Smooth muscle cell (in vitro differentiated cells): Measurements from ENCODE around the gene CPD. TPM values are rescaled to one million over a fixed set of nuclear protein-coding genes. Genes with fewer than 3 reads are reported as not detected.

Experiments
- DNase-seq: peaks from one replicate; lab custom pipeline; 2025; ENCODE audit not compliant: unreplicated experiment; lab: John Stamatoyannopoulos, UW
- H2AFZ ChIP-seq: fragments of 200-600 bp; sonication (generic); 2 replicates; pipeline ENCODE4 v1.6.0; 2016; ENCODE audit warnings: antibody characterized with exemption, low read depth, mild to moderate bottlenecking
- H3F3A ChIP-seq: fragments of 200-600 bp; sonication (generic); 2 replicates; pipeline ENCODE4 v1.6.0; 2017; ENCODE audit warnings: antibody characterized with exemption, low read depth
- H3K27ac ChIP-seq: fragments of 200-600 bp; sonication (generic); 2 replicates; pipeline ENCODE4 v1.5.1; 2016; ENCODE audit warnings: low read depth, mild to moderate bottlenecking
- H3K27me3 ChIP-seq: fragments of 200-600 bp; sonication (generic); 2 replicates; pipeline ENCODE4 v1.6.1; 2016; ENCODE audit warnings: low read depth, mild to moderate bottlenecking
- H3K36me3 ChIP-seq: fragments of 200-600 bp; sonication (generic); 2 replicates; pipeline ENCODE4 v1.5.1; 2016; ENCODE audit warnings: low read depth
- H3K4me1 ChIP-seq: fragments of 200-600 bp; sonication (generic); 2 replicates; pipeline ENCODE4 v1.5.1; 2016; ENCODE audit warnings: low read depth
- H3K4me2 ChIP-seq: fragments of 200-600 bp; sonication (generic); 2 replicates; pipeline ENCODE4 v1.6.0; 2016; ENCODE audit warnings: mild to moderate bottlenecking
- H3K4me3 ChIP-seq: fragments of 200-600 bp; sonication (generic); 2 replicates; pipeline ENCODE4 v1.5.1; 2016; ENCODE audit warnings: mild to moderate bottlenecking
- H3K79me2 ChIP-seq: fragments of 200-600 bp; sonication (generic); 2 replicates; pipeline ENCODE4 v1.6.0; 2016; ENCODE audit warnings: low read depth, mild to moderate bottlenecking
- H3K9ac ChIP-seq: fragments of 200-600 bp; sonication (generic); 2 replicates; pipeline ENCODE4 v1.6.0; 2016; ENCODE audit warnings: low read depth
- H3K9me3 ChIP-seq: fragments of 200-600 bp; sonication (generic); replicated peaks from 2 replicates; pipeline ENCODE4 v1.5.1; 2016; ENCODE audit warnings: low read depth
- H4K20me1 ChIP-seq: fragments of 200-600 bp; sonication (generic); 2 replicates; pipeline ENCODE4 v1.6.0; 2016; ENCODE audit warnings: low read depth
- CTCF ChIP-seq: fragments of 200-600 bp; sonication (generic); IDR thresholded peaks from 2 replicates; pipeline ENCODE4 v1.5.1; 2017; ENCODE audit warnings: borderline replicate concordance, mild to moderate bottlenecking, antibody characterized with exemption; ENCODE audit not compliant: insufficient read depth, poor library complexity, severe bottlenecking
- WGBS: methylation state at CpG from one replicate; pipeline ENCODE4 v1.1.7; 2016; ENCODE audit warnings: low lambda C conversion rate; 5-methylcytosine and 5-hydroxymethylcytosine counted together
- polyA plus RNA-seq: library from polyadenylated mRNA; unstranded; fragments of >200 nt; fragmentation: Nextera tagmentation; extraction: Ambion mirVana; gene quantifications from 2 replicates; pipeline ENCODE4 v1.2.1, GENCODE V29; 2016
- total RNA-seq: library from RNA; depleted of rRNA; stranded (reverse); fragments of >200 nt; gene quantifications from 2 replicates; pipeline ENCODE4 v1.2.3, GENCODE V29; 2014

CPD gene
- total and polyA plus RNA-seq, 2 experiments from 2014 or later: 16.8 to 68.5 TPM

GRCh38 chr17:30377574-30378240, 1.0 kb upstream of the CPD start:
- Histone ChIP-seq H3K27me3 (no peaks in the 10 kb centered on the region), H4K20me1 (peaks cover 28% of the 10 kb centered on the region), H3K4me2 (peak overlapping the region; percentile 89), H3F3A (peaks cover 9% of the 10 kb centered on the region), H3K9me3 (no peaks in the 10 kb centered on the region), H3K9ac (no peak overlapping the region), H3K27ac (no peak overlapping the region), H3K4me3 (peak overlapping the region; percentile 95), H2AFZ (peak overlapping the region; percentile 99), H3K79me2 (peaks cover 30% of the 10 kb centered on the region), H3K4me1 (peaks cover 41% of the 10 kb centered on the region), H3K36me3 (no peaks in the 10 kb centered on the region)
- TF ChIP-seq CTCF: no peak
- WGBS: 72% methylated on average over 11 of the region's 11 CpGs
- no peak for DNase-seq

DNA sequence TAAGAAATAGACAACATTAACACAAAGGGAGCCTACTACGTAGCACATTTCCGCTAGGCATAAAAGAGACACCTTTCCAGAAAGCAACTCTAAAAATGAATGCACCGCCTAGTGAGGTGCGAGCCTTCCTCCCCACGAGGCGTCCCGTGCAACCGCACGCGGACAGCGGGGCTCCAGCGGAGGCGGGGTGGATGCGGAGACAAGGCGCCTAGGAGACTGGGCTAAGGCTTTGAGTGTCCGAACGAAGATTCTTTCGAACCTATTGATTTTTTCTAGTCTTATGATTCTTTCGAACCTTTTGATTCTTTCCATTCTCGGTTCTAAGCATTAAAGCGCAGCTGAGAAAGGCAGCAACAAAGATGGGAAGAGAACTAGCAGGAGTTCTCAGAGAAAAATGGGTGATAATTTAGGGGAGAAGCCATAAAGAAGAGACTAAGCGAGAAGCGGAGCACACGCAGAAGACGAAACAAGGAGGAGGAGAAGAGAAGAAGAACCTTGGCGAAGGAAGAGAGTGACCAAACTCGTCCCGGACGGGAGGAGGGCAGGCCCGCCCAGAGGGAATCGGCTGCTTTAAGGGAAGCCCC, 394 bp upstream of the CPD start:
- no peak for DNase-seq
- peaks cover 36% of the 10 kb centered on the region for H3K79me2 ChIP-seq
- H3K9me3 ChIP-seq: no peaks in the 10 kb centered on the region
- TF ChIP-seq CTCF: no peak
- peak overlapping the region; percentile 99 for H2AFZ ChIP-seq
- WGBS: 7% methylated on average over 31 of the region's 31 CpGs
- H3K4me2 ChIP-seq: peak overlapping the region; percentile 89
- peaks cover 29% of the 10 kb centered on the region for H4K20me1 ChIP-seq
- H3F3A ChIP-seq: peaks cover 9% of the 10 kb centered on the region
- H3K4me3 ChIP-seq: peak overlapping the region; percentile 95
- H3K27me3 ChIP-seq: no peaks in the 10 kb centered on the region
- peak overlapping the region; percentile 39 for H3K9ac ChIP-seq
- peaks cover 44% of the 10 kb centered on the region for H3K4me1 ChIP-seq
- H3K36me3 ChIP-seq: no peaks in the 10 kb centered on the region
- H3K27ac ChIP-seq: peak overlapping the region; percentile 63

DNA sequence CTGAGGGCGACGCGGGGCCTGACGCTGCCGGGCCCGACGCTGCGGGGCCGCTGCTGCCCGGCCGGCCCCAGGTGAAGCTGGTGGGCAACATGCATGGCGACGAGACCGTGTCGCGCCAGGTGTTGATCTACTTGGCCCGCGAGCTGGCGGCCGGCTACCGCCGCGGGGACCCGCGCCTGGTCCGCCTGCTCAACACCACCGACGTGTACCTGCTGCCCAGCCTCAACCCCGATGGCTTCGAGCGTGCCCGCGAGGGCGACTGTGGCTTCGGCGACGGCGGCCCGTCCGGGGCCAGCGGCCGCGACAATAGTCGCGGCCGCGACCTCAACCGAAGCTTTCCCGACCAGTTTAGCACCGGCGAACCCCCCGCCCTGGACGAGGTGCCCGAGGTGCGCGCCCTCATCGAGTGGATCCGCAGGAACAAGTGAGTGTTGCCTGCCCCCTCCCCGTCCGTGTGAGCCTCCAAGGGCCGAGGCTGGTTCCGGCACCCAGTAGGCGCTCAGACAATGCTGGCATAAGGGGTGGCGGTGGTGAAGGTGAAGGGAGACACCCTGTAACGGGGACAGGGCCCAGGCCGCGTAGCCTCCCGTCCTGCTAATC, 676 bp downstream of the CPD start:
- Histone ChIP-seq H3K4me2 (peak overlapping the region; percentile 89), H4K20me1 (peaks cover 35% of the 10 kb centered on the region), H3F3A (peaks cover 9% of the 10 kb centered on the region), H3K36me3 (no peaks in the 10 kb centered on the region), H3K4me1 (peaks cover 49% of the 10 kb centered on the region), H2AFZ (peak overlapping the region; percentile 99), H3K27ac (no peak overlapping the region), H3K27me3 (no peaks in the 10 kb centered on the region), H3K9ac (peak overlapping the region; percentile 66), H3K4me3 (peak overlapping the region; percentile 95), H3K79me2 (peaks cover 45% of the 10 kb centered on the region), H3K9me3 (no peaks in the 10 kb centered on the region)
- DNase-seq: no peak
- under 1% methylated on average over 65 of the region's 68 CpGs for WGBS
- no peak for TF ChIP-seq CTCF
